GM23338 (cell line): Measurements from ENCODE around the gene MYO9A. TPM values are rescaled to one million over a fixed set of nuclear protein-coding genes. Genes with fewer than 3 reads are reported as not detected.

Source experiments
- ATAC-seq: fragments of 200-7000 bp; cut with Tn5 transposase; 3 replicates; pipeline ENCODE4 v1.9.1; 2020
- DNase-seq: peaks from one replicate; pipeline ENCODE4 v3.0.0-alpha.2; 2015; ENCODE audit warnings: low spot score
- H2AFZ ChIP-seq: fragments of 200-600 bp; sonication (generic); 2 replicates; pipeline ENCODE4 v1.8.0; 2016; ENCODE audit warnings: antibody characterized with exemption, mild to moderate bottlenecking, moderate library complexity
- H3F3A ChIP-seq: fragments of 200-600 bp; sonication (generic); replicated peaks from 2 replicates; pipeline ENCODE4 v1.8.0; 2017; ENCODE audit warnings: antibody characterized with exemption, mixed run types, low read depth
- H3K27ac ChIP-seq: fragments of 200-600 bp; sonication (generic); 2 replicates; pipeline ENCODE4 v1.6.1; 2016; ENCODE audit warnings: low read depth
- H3K27me3 ChIP-seq: fragments of 200-600 bp; sonication (generic); 2 replicates; pipeline ENCODE4 v1.8.0; 2016; ENCODE audit warnings: mild to moderate bottlenecking, mixed run types, moderate library complexity; ENCODE audit not compliant: insufficient read depth
- H3K36me3 ChIP-seq: fragments of 200-600 bp; sonication (generic); 2 replicates; pipeline ENCODE4 v1.8.0; 2016; ENCODE audit warnings: mild to moderate bottlenecking; ENCODE audit not compliant: insufficient read depth
- H3K4me1 ChIP-seq: fragments of 200-600 bp; sonication (generic); 2 replicates; pipeline ENCODE4 v1.8.0; 2016; ENCODE audit warnings: mild to moderate bottlenecking, moderate library complexity; ENCODE audit not compliant: insufficient read depth
- H3K4me2 ChIP-seq: fragments of 200-600 bp; sonication (generic); 2 replicates; pipeline ENCODE4 v1.7.1; 2017; ENCODE audit warnings: mixed run types
- H3K4me3 ChIP-seq: fragments of 200-600 bp; sonication (generic); 2 replicates; pipeline ENCODE4 v1.6.1; 2016; ENCODE audit warnings: mixed run types
- H3K79me2 ChIP-seq: fragments of 200-600 bp; sonication (generic); replicated peaks from 2 replicates; pipeline ENCODE4 v1.8.0; 2017; ENCODE audit warnings: mild to moderate bottlenecking; ENCODE audit not compliant: insufficient read depth
- H3K9me2 ChIP-seq: fragments of 200-600 bp; sonication (generic); 2 replicates; pipeline ENCODE4 v1.8.0; 2017; ENCODE audit not compliant: insufficient read depth
- H4K20me1 ChIP-seq: fragments of 200-600 bp; sonication (generic); replicated peaks from 2 replicates; pipeline ENCODE4 v1.8.0; 2017; ENCODE audit warnings: mild to moderate bottlenecking; ENCODE audit not compliant: insufficient read depth
- H3K27ac Mint-ChIP-seq: 2 replicates; pipeline ENCODE4 v1.8.0; 2020; ENCODE audit warnings: inconsistent platforms, mild to moderate bottlenecking, moderate library complexity, mixed read lengths
- H3K27me3 Mint-ChIP-seq: 3 replicates; pipeline ENCODE4 v1.8.0; 2022; ENCODE audit warnings: low read depth, mild to moderate bottlenecking, moderate library complexity, mixed read lengths, inconsistent platforms; ENCODE audit not compliant: insufficient read depth, poor library complexity
- H3K36me3 Mint-ChIP-seq: 3 replicates; pipeline ENCODE4 v1.8.0; 2021; ENCODE audit warnings: low read depth, mild to moderate bottlenecking, inconsistent platforms, moderate library complexity, mixed read lengths
- H3K4me1 Mint-ChIP-seq: 3 replicates; pipeline ENCODE4 v1.8.0; 2020; ENCODE audit warnings: mild to moderate bottlenecking, inconsistent platforms, mixed read lengths
- H3K4me3 Mint-ChIP-seq: 3 replicates; pipeline ENCODE4 v1.8.0; 2021; ENCODE audit warnings: moderate library complexity, mild to moderate bottlenecking, inconsistent platforms, mixed read lengths
- H3K9me3 Mint-ChIP-seq: 3 replicates; pipeline ENCODE4 v1.8.0; 2020; ENCODE audit warnings: moderate library complexity, mild to moderate bottlenecking, inconsistent platforms, mixed read lengths
- CREB1 ChIP-seq: fragments of 250-450 bp; sonication (Bioruptor Pico); IDR thresholded peaks from 2 replicates; pipeline ENCODE4 v1.5.0; 2020; ENCODE audit warnings: low read depth, mild to moderate bottlenecking, moderate library complexity
- EZH2phosphoT487 ChIP-seq: fragments of 200-600 bp; sonication (generic); IDR thresholded peaks from one replicate; pipeline ENCODE4 v1.8.1; 2018; ENCODE audit warnings: antibody characterized with exemption; ENCODE audit not compliant: unreplicated experiment
- STAT1 ChIP-seq: IDR thresholded peaks from one replicate; pipeline ENCODE4 v1.6.1; 2016; ENCODE audit warnings: antibody characterized with exemption; ENCODE audit not compliant: unreplicated experiment
- polyA plus RNA-seq: library from polyadenylated mRNA; unstranded; fragments of >200 nt; fragmentation: Nextera tagmentation; extraction: Ambion mirVana; gene quantifications from 2 replicates; pipeline ENCODE4 v1.2.1, GENCODE V29; 2016
- total RNA-seq: library from RNA; depleted of rRNA; stranded (reverse); fragments of >200 nt; shearing (Covaris generic); gene quantifications from 2 replicates; pipeline ENCODE4 v1.2.3, GENCODE V29; 2014
- TF ChIP-seq, protein P1 (sequence below): fragments of 250-450 bp; sonication (Bioruptor Pico); IDR thresholded peaks from 2 replicates; pipeline ENCODE4 v1.5.0; 2020; ENCODE audit warnings: mild to moderate bottlenecking, moderate library complexity
- TF ChIP-seq, protein P2 (sequence below): IDR thresholded peaks from 2 replicates; pipeline ENCODE4 v1.6.1; 2016; ENCODE audit warnings: antibody characterized with exemption

MYO9A gene
- total and polyA plus RNA-seq, 2 experiments from 2014 or later, result 11.6 to 32.8 TPM

GRCh38 chr15:71781965-71782265 is 336.0 kb downstream of the MYO9A start (continued):
- TF ChIP-seq, protein P1, sequence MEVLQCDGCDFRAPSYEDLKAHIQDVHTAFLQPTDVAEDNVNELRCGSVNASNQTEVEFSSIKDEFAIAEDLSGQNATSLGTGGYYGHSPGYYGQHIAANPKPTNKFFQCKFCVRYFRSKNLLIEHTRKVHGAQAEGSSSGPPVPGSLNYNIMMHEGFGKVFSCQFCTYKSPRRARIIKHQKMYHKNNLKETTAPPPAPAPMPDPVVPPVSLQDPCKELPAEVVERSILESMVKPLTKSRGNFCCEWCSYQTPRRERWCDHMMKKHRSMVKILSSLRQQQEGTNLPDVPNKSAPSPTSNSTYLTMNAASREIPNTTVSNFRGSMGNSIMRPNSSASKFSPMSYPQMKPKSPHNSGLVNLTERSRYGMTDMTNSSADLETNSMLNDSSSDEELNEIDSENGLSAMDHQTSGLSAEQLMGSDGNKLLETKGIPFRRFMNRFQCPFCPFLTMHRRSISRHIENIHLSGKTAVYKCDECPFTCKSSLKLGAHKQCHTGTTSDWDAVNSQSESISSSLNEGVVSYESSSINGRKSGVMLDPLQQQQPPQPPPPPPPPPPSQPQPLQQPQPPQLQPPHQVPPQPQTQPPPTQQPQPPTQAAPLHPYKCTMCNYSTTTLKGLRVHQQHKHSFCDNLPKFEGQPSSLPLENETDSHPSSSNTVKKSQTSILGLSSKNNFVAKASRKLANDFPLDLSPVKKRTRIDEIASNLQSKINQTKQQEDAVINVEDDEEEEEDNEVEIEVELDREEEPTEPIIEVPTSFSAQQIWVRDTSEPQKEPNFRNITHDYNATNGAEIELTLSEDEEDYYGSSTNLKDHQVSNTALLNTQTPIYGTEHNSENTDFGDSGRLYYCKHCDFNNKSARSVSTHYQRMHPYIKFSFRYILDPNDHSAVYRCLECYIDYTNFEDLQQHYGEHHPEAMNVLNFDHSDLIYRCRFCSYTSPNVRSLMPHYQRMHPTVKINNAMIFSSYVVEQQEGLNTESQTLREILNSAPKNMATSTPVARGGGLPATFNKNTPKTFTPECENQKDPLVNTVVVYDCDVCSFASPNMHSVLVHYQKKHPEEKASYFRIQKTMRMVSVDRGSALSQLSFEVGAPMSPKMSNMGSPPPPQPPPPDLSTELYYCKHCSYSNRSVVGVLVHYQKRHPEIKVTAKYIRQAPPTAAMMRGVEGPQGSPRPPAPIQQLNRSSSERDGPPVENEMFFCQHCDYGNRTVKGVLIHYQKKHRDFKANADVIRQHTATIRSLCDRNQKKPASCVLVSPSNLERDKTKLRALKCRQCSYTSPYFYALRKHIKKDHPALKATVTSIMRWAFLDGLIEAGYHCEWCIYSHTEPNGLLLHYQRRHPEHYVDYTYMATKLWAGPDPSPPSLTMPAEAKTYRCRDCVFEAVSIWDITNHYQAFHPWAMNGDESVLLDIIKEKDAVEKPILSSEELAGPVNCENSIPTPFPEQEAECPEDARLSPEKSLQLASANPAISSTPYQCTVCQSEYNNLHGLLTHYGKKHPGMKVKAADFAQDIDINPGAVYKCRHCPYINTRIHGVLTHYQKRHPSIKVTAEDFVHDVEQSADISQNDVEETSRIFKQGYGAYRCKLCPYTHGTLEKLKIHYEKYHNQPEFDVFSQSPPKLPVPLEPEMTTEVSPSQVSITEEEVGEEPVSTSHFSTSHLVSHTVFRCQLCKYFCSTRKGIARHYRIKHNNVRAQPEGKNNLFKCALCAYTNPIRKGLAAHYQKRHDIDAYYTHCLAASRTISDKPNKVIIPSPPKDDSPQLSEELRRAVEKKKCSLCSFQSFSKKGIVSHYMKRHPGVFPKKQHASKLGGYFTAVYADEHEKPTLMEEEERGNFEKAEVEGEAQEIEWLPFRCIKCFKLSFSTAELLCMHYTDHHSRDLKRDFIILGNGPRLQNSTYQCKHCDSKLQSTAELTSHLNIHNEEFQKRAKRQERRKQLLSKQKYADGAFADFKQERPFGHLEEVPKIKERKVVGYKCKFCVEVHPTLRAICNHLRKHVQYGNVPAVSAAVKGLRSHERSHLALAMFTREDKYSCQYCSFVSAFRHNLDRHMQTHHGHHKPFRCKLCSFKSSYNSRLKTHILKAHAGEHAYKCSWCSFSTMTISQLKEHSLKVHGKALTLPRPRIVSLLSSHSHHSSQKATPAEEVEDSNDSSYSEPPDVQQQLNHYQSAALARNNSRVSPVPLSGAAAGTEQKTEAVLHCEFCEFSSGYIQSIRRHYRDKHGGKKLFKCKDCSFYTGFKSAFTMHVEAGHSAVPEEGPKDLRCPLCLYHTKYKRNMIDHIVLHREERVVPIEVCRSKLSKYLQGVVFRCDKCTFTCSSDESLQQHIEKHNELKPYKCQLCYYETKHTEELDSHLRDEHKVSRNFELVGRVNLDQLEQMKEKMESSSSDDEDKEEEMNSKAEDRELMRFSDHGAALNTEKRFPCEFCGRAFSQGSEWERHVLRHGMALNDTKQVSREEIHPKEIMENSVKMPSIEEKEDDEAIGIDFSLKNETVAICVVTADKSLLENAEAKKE (CRISPR knock-in tag), result no peak

DNA sequence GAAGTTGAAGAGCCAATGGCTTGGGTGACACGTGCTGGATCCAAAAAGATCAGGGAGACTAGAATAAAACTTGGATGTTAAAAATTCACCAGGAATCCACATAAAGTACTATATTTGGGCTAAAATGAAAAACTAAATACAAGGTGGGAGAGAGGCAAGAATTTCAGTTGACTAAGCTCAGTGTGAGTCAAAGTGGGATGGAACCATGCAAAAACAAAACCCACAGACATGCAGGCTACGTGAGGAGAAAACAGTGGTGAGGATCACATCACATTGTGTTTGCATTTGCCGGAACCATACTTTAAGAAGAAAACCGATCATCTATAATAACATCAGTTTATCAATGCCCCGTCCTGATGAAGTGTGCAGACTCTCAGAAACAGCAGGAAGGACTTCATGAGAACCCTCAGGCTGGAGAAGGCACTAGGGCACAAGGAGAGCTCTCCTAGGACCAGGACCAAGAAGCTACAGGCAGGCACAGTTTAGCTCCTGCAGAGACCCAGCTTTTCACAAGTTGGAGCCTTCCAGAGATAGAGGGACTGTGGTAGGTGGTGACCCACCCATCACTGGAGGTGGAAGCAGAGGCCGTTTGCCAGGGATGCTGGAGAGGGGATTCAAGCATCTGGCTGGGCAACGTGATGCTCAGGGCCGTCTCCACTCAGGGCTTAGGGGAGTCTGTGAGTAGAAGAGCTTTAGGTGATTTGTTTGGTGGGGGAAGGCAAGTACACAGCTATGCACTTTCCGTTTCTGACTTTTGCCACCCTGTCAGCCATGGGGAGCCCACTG is 336.6 kb downstream of the MYO9A start:
- Histone ChIP-seq H3K27ac (no peak overlapping the region), H2AFZ (no peak overlapping the region), H3K4me1 (no peaks in the 10 kb centered on the region), H3K4me2 (no peak overlapping the region), H3K4me3 (no peak overlapping the region), H3K36me3 (no peaks in the 10 kb centered on the region), H3K27me3 (no peaks in the 10 kb centered on the region), H3F3A (no peaks in the 10 kb centered on the region), H4K20me1 (no peaks in the 10 kb centered on the region), H3K79me2 (no peaks in the 10 kb centered on the region), H3K9me2 (no peaks in the 10 kb centered on the region)
- Mint-ChIP-seq H3K36me3 (no peaks in the 10 kb centered on the region), H3K27ac (no peak overlapping the region), H3K9me3 (no peaks in the 10 kb centered on the region), H3K27me3 (peaks cover 4% of the 10 kb centered on the region), H3K4me1 (peaks cover 12% of the 10 kb centered on the region), H3K4me3 (no peak overlapping the region)
- no peak for ATAC-seq
- no peak for DNase-seq
- no peak for TF ChIP-seq CREB1
- TF ChIP-seq, protein P2, sequence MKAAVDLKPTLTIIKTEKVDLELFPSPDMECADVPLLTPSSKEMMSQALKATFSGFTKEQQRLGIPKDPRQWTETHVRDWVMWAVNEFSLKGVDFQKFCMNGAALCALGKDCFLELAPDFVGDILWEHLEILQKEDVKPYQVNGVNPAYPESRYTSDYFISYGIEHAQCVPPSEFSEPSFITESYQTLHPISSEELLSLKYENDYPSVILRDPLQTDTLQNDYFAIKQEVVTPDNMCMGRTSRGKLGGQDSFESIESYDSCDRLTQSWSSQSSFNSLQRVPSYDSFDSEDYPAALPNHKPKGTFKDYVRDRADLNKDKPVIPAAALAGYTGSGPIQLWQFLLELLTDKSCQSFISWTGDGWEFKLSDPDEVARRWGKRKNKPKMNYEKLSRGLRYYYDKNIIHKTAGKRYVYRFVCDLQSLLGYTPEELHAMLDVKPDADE, result no peak
- TF ChIP-seq, protein P1 (CRISPR knock-in tag), result no peak
- TF ChIP-seq EZH2phosphoT487, result no peak
- TF ChIP-seq STAT1, result no peak
